ENCODE measurements around the gene NPIPA8.
"Not testable (repeated sequence)": the region's sequence is repeated elsewhere in the genome, so short reads cannot be mapped to it uniquely, and the experiment has no call there.

The NPIPA8 gene

GRCh38 chr16:18276756-18277155 lies 59.8 kb downstream of the NPIPA8 start:
- not testable (repeated sequence) for DNase-seq (ENCODE audit: low read depth in 2 of 2)

GRCh38 chr16:18270171-18270570 lies 66.4 kb downstream of the NPIPA8 start:
- not testable (repeated sequence) for DNase-seq (ENCODE audit: low read depth in 2 of 2)

All from stimulated activated CD8-positive, alpha-beta memory T cell treated with anti-CD3 and anti-CD28 coated beads, Interleukin-15, amount 100 ng/mL, for 4 hours (primary cell).